Stimulated activated effector memory CD8-positive, alpha-beta T cell treated with anti-CD3 and anti-CD28 coated beads, Interleukin-12 subunit alpha, Interleukin-12 subunit beta, amount 100 ng/mL, for 72 hours (primary cell): ENCODE measurements around the gene KANSL1.
"Not testable (repeated sequence)": the region's sequence is repeated elsewhere in the genome, so short reads cannot be mapped to it uniquely, and the experiment has no call there.

Source experiments
- ATAC-seq: fragments of 150-1000 bp; cut with Tn5 transposase; 2 replicates; pipeline ENCODE4 v1.10.0; 2021
- DNase-seq, 2 donors: peaks; one replicate each; pipeline ENCODE4 v3.0.0; 2021 to 2022; ENCODE audit warnings: low spot score in 2 of 2
- H3K27ac Mint-ChIP-seq: one replicate; pipeline ENCODE4 v1.8.0; 2022; ENCODE audit warnings: mild to moderate bottlenecking, mixed read lengths
- H3K36me3 Mint-ChIP-seq: one replicate; pipeline ENCODE4 v1.8.0; 2022; ENCODE audit warnings: mild to moderate bottlenecking, mixed read lengths
- H3K4me1 Mint-ChIP-seq: one replicate; pipeline ENCODE4 v1.8.0; 2022; ENCODE audit warnings: mixed read lengths
- H3K4me3 Mint-ChIP-seq: one replicate; pipeline ENCODE4 v1.8.0; 2022; ENCODE audit warnings: mild to moderate bottlenecking, mixed read lengths
- H3K9me3 Mint-ChIP-seq: one replicate; pipeline ENCODE4 v1.8.0; 2022; ENCODE audit warnings: mixed read lengths

Gene KANSL1

DNA sequence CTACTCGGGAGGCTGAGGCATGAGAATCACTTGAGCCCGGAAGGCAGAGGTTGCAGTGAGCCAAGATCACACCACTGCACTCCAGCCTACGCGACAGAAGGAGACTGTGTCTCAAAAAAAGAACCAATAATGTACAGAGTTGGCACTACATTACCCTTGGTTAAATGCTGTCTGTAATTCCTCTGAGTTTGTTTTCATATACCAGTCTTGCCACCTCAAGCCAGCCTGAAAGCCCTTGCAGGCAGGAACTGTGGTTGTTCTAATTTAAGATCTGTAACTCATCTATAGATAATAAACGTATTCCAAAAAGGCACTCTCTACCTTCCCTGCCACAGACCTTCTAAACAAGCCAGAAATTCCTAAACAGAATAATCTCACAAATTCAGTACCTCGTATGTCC lies 4.3 kb upstream of the KANSL1 start:
- ATAC-seq (no peak), DNase-seq (no peak)
- Mint-ChIP-seq H3K9me3 (no peaks in the 10 kb centered on the region), H3K4me1 (peaks cover 32% of the 10 kb centered on the region), H3K4me3 (no peak overlapping the region), H3K27ac (peak overlapping the region; percentile 2), H3K36me3 (peaks cover 14% of the 10 kb centered on the region)

DNA sequence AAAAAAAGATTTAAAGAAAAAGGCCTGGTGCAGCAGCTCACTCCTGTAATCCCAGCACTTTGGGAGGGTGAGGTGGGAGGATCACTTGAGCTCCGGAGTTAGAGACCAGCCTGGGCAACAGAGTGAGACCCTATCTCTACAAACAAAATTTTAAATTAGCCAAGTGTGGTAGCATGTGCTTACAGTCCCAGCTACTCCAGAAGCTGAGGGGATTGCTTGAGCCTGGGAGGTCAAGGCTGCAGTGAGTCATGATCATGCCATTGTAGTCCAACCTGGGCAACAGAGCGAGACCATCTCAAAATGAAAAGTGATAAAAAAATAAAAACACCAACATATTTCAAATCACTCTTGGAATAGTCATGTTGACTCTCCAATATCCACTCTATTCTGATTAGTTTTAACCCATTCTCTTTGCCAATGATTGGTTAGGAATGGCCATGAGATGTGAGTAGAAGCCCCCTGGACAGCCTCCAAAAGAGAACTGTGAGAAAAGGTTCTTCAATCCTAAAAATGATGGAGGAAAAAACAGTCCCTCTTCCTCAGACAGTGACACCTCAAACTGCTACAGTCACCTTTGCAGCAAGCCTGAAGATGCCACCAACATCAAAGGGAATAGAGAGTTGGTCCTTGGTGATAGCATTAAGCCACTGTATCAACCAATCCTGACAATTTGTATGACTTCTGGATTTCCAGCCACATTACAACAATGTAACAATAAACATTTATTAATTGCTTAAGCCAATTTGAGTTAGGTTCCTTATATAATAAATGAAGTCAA lies 2.9 kb upstream of the KANSL1 start:
- peaks cover 27% of the 10 kb centered on the region for H3K36me3 Mint-ChIP-seq
- ATAC-seq (no peak), DNase-seq (no peak)
- H3K4me1 Mint-ChIP-seq = peaks cover 32% of the 10 kb centered on the region
- no peak overlapping the region for H3K27ac Mint-ChIP-seq
- H3K9me3 Mint-ChIP-seq = no peaks in the 10 kb centered on the region
- H3K4me3 Mint-ChIP-seq = peak overlapping the region; percentile 96

DNA sequence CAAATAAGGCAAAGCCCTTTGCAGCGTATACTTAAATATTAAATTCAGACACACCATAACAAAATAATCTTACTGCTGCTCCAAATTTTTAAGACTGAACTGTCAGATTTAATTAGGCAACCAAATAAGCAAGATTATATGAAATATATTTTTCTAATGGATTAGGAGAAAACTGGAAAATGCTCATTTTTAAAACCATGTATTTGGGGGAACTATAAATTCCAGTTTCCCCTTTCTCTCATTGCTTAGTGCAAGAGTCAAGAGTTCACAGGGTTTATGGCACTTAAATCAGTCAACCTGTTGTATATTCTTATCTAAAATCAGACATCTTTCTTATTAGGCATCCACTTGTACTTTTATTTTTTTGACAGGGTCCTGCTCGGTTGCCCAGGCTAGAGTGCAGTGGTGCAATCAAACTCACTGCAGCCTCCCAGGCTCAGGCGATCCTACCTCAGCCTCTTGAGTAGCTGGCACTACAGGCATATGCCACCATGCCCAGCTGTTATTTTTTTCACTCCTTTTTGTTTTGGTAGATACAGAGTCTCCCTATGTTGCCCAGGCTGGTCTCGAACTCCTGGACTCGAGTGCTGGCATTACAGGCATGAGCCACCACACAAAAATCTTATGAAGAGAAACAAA lies 2.1 kb upstream of the KANSL1 start:
- no peak for DNase-seq
- Mint-ChIP-seq H3K36me3 (peaks cover 28% of the 10 kb centered on the region), H3K9me3 (no peaks in the 10 kb centered on the region), H3K27ac (peak overlapping the region; percentile 97), H3K4me1 (peaks cover 37% of the 10 kb centered on the region), H3K4me3 (peak overlapping the region; percentile 96)
- no peak for ATAC-seq

DNA sequence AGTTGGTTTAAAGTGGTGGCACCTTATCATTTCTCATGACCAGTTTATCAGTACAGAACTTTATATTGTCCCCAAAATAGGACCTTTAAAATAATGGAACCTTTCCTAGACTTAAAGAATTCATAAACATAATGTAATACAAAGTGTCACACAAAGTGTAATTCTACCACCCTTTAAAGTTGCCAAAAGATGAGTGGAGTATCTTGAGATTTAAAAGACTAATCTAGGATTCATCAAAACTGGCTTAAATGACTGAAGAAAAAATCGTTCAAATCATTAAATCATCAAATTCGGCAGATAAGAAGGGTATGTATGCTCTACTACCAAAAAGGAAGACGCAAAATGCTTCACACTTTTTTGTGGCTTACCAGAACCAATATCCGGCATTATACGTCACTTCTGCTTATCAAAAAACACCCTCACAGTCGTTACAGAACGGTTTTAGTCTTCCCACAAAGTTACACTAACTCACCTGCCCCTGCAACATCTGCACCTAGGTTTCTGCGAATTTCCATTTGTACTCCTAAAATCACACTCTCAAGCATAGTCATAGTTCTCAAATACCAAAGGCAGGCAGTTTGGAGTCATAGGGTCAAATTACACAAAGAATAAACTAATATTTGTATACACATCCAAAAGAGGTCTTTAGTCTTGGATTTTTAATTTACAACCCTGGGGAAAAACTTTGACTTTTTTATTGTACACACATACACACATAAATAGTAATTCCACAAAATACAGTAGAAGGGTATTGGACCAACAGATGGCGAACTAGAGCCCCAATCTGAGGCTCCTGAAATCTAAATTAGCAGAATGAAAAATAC lies 1.4 kb upstream of the KANSL1 start:
- Mint-ChIP-seq H3K36me3 (peaks cover 35% of the 10 kb centered on the region), H3K4me1 (peaks cover 44% of the 10 kb centered on the region), H3K9me3 (no peaks in the 10 kb centered on the region), H3K4me3 (peak overlapping the region; percentile 96), H3K27ac (peak overlapping the region; percentile 97)
- DNase-seq = peak; percentile 47 to 83
- peak; percentile 55 for ATAC-seq

DNA sequence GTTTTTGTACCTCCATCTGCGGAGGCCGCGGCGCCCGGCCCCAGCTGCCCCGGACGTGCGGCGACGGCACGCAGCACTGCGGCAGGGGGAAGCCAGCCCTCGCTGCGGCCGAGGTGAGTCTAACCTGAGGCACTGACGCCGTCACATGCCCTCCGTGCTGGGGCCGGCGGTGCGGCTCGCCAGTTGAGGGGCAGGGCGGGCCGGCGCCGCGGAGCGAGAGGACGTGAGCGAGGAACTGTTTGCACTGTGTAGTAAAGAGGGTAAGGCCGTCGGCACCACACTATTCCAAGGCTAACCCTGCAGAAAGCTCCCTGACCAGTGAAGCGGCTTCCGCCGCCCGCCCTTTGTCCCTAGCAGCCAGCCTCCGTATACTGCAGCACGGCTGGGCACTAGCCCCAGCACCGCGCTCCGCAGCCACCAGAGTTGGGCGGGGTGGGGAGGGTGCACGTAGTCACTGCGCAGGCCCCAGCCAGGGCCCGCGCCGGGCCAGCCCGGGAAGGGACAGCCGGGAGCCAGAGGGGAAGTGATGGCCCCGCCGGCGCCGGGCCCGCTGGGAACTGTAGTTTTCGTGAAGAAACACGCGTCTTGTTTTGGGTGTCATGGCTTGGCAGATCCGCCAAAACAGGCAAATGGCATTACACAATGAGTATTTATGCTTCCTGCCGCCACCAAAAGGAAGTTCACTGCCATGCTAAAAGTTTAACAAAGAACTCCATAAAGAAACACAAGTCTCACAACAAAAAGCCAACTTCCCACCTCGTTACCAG lies 580 bp upstream of the KANSL1 start:
- peak; percentile 83 to 94 for DNase-seq
- H3K36me3 Mint-ChIP-seq = peaks cover 41% of the 10 kb centered on the region
- H3K27ac Mint-ChIP-seq = peak overlapping the region; percentile 97
- no peaks in the 10 kb centered on the region for H3K9me3 Mint-ChIP-seq
- peak; percentile 84 for ATAC-seq
- H3K4me1 Mint-ChIP-seq = peaks cover 50% of the 10 kb centered on the region
- peak overlapping the region; percentile 96 for H3K4me3 Mint-ChIP-seq

DNA sequence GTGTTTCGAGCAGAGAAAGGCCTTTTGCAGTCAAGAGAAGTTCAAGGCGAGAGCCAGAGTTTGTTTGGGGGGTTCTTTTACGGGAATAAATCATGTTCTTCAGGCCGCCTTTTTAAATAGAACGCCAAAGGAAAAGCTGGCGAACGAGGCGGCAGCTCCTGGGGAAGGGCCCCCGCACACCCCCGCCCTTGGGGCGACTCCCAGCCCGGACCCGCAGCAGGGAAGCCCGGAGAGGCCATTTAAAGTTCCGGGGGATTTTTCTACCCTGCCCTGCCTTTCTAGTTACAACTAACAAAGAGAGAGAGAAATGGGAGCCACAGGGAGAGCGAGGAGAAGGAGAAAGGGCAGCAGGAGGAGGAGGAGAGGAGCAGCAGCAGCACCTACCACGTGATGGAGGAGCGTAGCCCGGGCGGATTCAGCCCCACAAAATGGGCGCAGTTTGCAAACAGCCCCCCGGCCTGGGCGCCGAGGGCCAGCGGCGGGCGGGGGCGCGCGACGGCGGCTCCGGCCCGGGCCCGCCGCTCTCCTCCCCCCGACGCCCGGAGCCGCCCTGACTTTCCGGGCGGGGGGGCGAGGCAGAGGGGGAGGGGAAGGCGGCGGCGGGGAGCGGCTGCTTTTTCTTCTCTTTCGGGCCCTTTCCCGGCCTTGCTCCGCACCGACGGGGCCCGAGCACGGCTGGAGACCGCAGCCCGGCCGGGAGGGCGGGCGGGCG lies 634 bp downstream of the KANSL1 start:
- H3K36me3 Mint-ChIP-seq = peaks cover 53% of the 10 kb centered on the region
- ATAC-seq (peak; percentile 27), DNase-seq (peak; percentile 56 to 87)
- peak overlapping the region; percentile 96 for H3K4me3 Mint-ChIP-seq
- peak overlapping the region; percentile 97 for H3K27ac Mint-ChIP-seq
- no peaks in the 10 kb centered on the region for H3K9me3 Mint-ChIP-seq
- peaks cover 57% of the 10 kb centered on the region for H3K4me1 Mint-ChIP-seq

DNA sequence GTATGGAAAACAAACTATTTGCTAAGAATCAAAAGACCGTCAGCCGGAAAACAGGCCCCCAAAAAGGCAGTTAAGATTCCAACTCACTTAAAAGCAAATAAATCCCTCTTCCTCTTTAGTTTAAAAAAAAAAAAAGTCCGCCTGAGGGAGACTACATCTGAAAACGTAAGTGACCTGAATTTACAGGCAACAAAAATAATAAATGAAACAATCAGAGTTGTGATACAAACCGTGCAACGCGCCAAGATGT lies 1.1 kb downstream of the KANSL1 start:
- ATAC-seq = no peak

DNA sequence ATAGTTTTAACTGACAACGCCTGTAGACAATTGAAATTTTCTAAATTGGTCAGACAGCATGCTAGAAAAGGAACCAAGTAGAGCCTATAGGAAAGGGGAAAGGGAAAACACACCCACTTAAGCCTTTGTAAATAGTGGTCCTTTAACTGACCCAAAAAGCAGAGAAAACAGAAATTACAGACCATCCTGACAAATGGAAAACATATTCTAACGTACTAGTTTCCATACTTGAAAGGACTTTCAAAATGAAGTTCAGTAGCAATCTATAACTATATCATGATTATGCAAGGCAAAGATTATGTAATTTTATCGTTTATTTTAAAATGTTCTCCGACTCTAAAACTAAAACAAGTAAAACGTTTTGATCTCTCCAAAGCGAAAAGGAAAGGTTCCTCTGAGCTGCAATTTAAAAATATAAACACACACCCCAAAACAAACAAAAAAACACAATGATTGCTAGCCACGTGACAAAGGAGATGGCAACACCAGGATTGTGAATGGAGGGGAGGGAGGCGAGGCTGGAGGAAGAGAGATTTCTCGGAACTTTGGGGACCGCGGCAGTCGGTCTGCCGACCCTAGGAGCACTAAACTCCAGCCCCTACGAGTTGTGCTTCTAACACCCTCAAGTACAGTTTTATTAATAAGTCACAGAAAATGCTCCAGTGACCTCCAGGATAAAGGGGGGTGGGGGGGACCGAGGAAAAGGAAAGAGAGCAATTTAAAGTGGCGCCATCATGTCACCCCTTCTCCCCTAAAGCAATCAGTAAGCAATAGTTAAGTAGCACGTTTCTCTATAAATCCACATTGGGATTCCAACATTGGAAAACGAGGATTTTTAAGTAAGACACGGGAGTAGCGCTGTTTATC lies 1.7 kb downstream of the KANSL1 start:
- H3K4me1 Mint-ChIP-seq = peaks cover 59% of the 10 kb centered on the region
- no peaks in the 10 kb centered on the region for H3K9me3 Mint-ChIP-seq
- H3K27ac Mint-ChIP-seq = peak overlapping the region; percentile 97
- DNase-seq (no peak), ATAC-seq (no peak)
- H3K4me3 Mint-ChIP-seq = peak overlapping the region; percentile 96
- H3K36me3 Mint-ChIP-seq = peaks cover 53% of the 10 kb centered on the region

More for the DNA sequence above, 1.1 kb downstream of the KANSL1 start:
- Mint-ChIP-seq H3K4me1 (peaks cover 57% of the 10 kb centered on the region), H3K36me3 (peaks cover 53% of the 10 kb centered on the region), H3K27ac (peak overlapping the region; percentile 97), H3K4me3 (peak overlapping the region; percentile 96), H3K9me3 (no peaks in the 10 kb centered on the region)
- no peak for DNase-seq

DNA sequence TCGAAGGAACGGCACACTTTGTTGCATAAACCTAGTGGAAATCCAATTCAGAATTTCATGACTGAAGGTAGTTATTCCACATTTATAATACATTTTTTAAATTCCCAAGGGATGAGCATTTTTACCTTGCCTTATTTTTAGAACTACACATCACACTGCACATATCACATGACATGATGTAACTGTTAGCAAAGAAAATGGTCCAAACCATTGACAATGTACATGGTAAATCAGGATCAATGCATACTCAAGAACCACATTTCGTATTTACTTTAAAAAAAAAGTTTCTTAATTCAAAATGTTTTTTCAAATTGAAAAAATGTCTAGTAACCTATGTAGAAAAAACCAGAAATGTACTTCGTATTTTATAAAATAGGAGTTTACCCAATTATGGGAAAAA lies 2.5 kb downstream of the KANSL1 start:
- H3K36me3 Mint-ChIP-seq = peaks cover 57% of the 10 kb centered on the region
- H3K9me3 Mint-ChIP-seq = no peaks in the 10 kb centered on the region
- peak overlapping the region; percentile 96 for H3K4me3 Mint-ChIP-seq
- DNase-seq = no peak
- ATAC-seq = no peak
- H3K4me1 Mint-ChIP-seq = peaks cover 53% of the 10 kb centered on the region
- peak overlapping the region; percentile 97 for H3K27ac Mint-ChIP-seq

DNA sequence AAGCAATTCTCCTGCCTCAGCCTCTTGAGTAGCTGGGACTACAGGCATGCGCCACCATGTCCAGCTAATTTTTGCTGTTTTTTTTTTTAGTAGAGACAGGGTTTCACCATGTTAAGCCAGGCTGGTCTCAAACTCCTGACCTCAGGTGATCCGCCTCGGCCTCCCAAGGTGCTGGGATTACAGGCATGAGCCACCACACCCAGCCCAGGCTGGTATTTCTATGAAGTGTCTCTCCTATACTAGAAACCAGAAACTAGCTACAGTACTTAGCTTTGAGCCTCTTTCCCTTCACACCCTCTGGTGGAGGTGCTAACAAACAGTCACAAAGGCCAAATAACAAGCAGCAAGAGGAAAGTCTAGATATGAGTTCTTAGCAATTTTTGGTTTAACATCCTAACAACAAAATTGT lies 6.4 kb downstream of the KANSL1 start:
- Mint-ChIP-seq H3K36me3 (peaks cover 52% of the 10 kb centered on the region), H3K4me1 (peaks cover 78% of the 10 kb centered on the region), H3K4me3 (peak overlapping the region; percentile 30)
- H3K27ac Mint-ChIP-seq, H3K9me3 Mint-ChIP-seq: not testable (repeated sequence)
- DNase-seq (peak in 1 of 2 donors; percentile 64), ATAC-seq (peak; percentile 88)

DNA sequence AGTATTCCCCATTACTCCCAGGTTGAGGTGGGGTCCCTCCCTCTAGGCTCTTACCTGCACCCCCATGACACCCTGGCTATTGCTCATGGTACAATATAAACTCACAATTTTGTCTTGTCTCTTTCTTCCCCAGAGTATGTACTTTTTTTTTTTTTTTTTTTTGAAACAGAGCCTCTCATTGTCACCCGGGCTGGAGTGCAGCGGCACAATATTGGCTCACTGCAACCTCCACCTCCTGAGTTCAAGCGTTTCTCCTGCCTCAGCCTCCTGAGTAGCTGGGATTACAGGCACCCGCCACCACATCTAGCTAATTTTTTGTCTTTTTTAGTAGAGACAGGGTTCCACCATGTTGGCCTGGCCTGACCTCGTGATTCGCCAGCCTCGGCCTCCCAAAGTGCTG lies 8.5 kb downstream of the KANSL1 start:
- H3K36me3 Mint-ChIP-seq = peaks cover 52% of the 10 kb centered on the region
- no peak overlapping the region for H3K4me3 Mint-ChIP-seq
- H3K9me3 Mint-ChIP-seq = no peaks in the 10 kb centered on the region
- ATAC-seq (no peak), DNase-seq (no peak)
- H3K27ac Mint-ChIP-seq = peak overlapping the region; percentile 8
- peaks cover 87% of the 10 kb centered on the region for H3K4me1 Mint-ChIP-seq

DNA sequence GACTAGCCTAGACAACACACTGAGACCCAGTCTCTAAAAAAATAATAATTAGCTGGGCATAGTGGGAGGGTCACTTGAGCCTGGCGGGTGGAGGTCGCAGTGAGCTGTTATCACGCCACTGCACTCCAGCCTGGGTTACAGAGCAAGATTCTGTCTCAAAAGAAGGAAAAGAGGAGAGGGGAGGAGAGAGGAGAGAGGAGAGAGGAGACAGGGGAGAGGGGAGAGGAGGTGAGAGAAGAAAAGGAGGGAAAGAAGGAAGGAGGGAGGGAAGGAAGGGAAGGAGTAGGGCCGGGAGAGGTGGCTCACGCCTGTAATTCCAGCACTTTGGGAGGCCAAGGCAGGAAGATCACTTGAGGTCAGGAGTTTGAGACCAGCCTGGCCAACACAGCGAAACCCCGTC lies 9.8 kb downstream of the KANSL1 start:
- not testable (repeated sequence) for ATAC-seq, H3K9me3 Mint-ChIP-seq, DNase-seq
- peaks cover 90% of the 10 kb centered on the region for H3K4me1 Mint-ChIP-seq
- H3K27ac Mint-ChIP-seq = peak overlapping the region; percentile 10
- peaks cover 48% of the 10 kb centered on the region for H3K36me3 Mint-ChIP-seq
- H3K4me3 Mint-ChIP-seq = peak overlapping the region; percentile 9

DNA sequence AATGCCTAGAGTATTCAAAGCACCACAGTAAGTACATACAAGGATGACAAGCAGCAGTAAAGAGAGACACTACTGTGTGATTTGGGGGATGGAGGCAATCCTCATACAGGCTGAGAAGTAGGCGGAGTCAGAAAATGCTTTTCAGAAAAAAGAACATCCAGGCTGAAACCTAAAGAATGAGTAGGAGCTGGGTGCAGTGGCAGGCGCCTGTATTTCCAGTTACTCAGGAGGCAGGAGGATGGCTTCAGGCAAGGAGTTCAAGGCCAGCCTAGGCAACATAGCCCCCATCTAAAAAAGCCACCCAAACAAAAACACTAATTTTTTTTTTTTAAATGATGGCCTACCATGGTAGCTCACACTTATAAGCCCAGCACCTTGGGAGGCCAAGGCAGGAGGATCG lies 10.3 kb downstream of the KANSL1 start:
- ATAC-seq = peak; percentile 43

DNA sequence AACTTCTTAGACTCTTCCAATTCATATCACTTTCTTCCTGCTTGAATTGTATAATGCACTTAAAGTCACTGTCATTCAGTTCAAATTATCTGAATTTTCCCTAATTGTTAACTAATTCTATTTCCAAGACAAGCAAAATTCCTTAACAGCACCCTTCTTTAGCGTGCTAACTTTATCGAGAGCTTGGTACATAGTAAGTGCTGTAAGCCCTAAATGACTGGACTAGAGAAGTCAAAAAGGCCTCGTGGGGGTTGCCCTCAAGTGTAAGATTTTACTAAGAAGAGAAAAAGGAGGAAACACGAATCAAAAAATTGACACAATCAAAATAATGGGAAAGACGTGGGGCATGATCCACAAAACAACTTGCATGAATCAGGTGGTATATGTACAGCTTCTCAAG lies 11.3 kb downstream of the KANSL1 start:
- H3K27ac Mint-ChIP-seq = peak overlapping the region; percentile 7
- H3K36me3 Mint-ChIP-seq = peaks cover 41% of the 10 kb centered on the region
- ATAC-seq = peak; percentile 57
- peak overlapping the region; percentile 4 for H3K4me3 Mint-ChIP-seq
- H3K9me3 Mint-ChIP-seq = no peaks in the 10 kb centered on the region
- H3K4me1 Mint-ChIP-seq = peaks cover 86% of the 10 kb centered on the region
- DNase-seq = peak in 1 of 2 donors; percentile 50

More for the DNA sequence above, 10.3 kb downstream of the KANSL1 start:
- Mint-ChIP-seq H3K9me3 (no peaks in the 10 kb centered on the region), H3K36me3 (peaks cover 44% of the 10 kb centered on the region), H3K27ac (peak overlapping the region; percentile 10), H3K4me1 (peaks cover 90% of the 10 kb centered on the region), H3K4me3 (peak overlapping the region; percentile 9)
- DNase-seq = peak in 1 of 2 donors; percentile 51
